IPS DF 6.9 (cell line): ENCODE measurements around the gene SETD5.

Experiments used
- DNase-seq: peaks from one replicate; pipeline ENCODE4 v3.0.0-alpha.2; 2013; ENCODE audit warnings: low read depth, low spot score
- H3K27ac ChIP-seq: one replicate; pipeline ENCODE4 v1.5.1; 2013; ENCODE audit warnings: low read length, control low read depth
- H3K27me3 ChIP-seq: 2 replicates; pipeline ENCODE4 v1.6.1; 2013; ENCODE audit warnings: mild to moderate bottlenecking, low read length; ENCODE audit not compliant: control insufficient read depth, insufficient read depth
- H3K36me3 ChIP-seq: 2 replicates; pipeline ENCODE4 v1.6.1; 2013; ENCODE audit warnings: low read length; ENCODE audit not compliant: control insufficient read depth, insufficient read depth
- H3K4me1 ChIP-seq: 2 replicates; pipeline ENCODE4 v1.6.1; 2013; ENCODE audit warnings: low read length; ENCODE audit not compliant: control insufficient read depth, insufficient read depth
- H3K4me3 ChIP-seq: 2 replicates; pipeline ENCODE4 v1.5.1; 2013; ENCODE audit warnings: mild to moderate bottlenecking, low read length
- H3K9me3 ChIP-seq: 2 replicates; pipeline ENCODE4 v1.6.1; 2013; ENCODE audit warnings: low read length, inconsistent platforms; ENCODE audit not compliant: control insufficient read depth, insufficient read depth
- WGBS: extraction: QIAGEN DNeasy Blood & Tissue Kit; methylation state at CpG from one replicate; pipeline ENCODE4 v1.1.7; 2013; ENCODE audit warnings: mixed read lengths, missing lambda C conversion rate; ENCODE audit not compliant: insufficient read length, insufficient coverage; 5-methylcytosine and 5-hydroxymethylcytosine counted together

SETD5 gene

GRCh38 chr3:9373465-9373864, 23.9 kb upstream of the SETD5 start:
- no peaks in the 10 kb centered on the region for H3K27me3 ChIP-seq
- no peaks in the 10 kb centered on the region for H3K9me3 ChIP-seq
- no CpG with 5 or more reads among the region's 3 CpGs for WGBS
- H3K4me3 ChIP-seq: no peak overlapping the region
- no peaks in the 10 kb centered on the region for H3K4me1 ChIP-seq
- no peak overlapping the region for H3K27ac ChIP-seq
- DNase-seq: no peak
- peaks cover 3% of the 10 kb centered on the region; the same call in 1 of the 2 replicates for H3K36me3 ChIP-seq

- WGBS: no CpG with 5 or more reads among the region's 1 CpG
- Histone ChIP-seq H3K27me3 (no peaks in the 10 kb centered on the region), H3K27ac (no peak overlapping the region), H3K36me3 (peaks cover 3% of the 10 kb centered on the region; the same call in 1 of the 2 replicates), H3K9me3 (no peaks in the 10 kb centered on the region), H3K4me1 (no peaks in the 10 kb centered on the region), H3K4me3 (no peak overlapping the region)
- DNase-seq: no peak
Observed at GRCh38 chr3:9377981-9378380, 19.4 kb upstream of the SETD5 start.

- no CpG with 5 or more reads among the region's 4 CpGs for WGBS
- Histone ChIP-seq H3K27ac (no peak overlapping the region), H3K4me1 (no peaks in the 10 kb centered on the region), H3K9me3 (no peaks in the 10 kb centered on the region), H3K36me3 (peaks cover 6% of the 10 kb centered on the region; the same call in 1 of the 2 replicates), H3K27me3 (no peaks in the 10 kb centered on the region), H3K4me3 (no peak overlapping the region)
- DNase-seq: no peak
Observed at GRCh38 chr3:9379327-9379726, 18.1 kb upstream of the SETD5 start.

GRCh38 chr3:9380014-9380413, 17.4 kb upstream of the SETD5 start:
- Histone ChIP-seq H3K9me3 (no peaks in the 10 kb centered on the region), H3K27me3 (no peaks in the 10 kb centered on the region), H3K36me3 (peaks cover 8% of the 10 kb centered on the region; the same call in 1 of the 2 replicates), H3K4me3 (no peak overlapping the region), H3K4me1 (no peaks in the 10 kb centered on the region), H3K27ac (no peak overlapping the region)
- 100% methylated on average over 1 of the region's 3 CpGs for WGBS
- DNase-seq: no peak

- WGBS: no CpG with 5 or more reads among the region's 13 CpGs
- no peak overlapping the region for H3K27ac ChIP-seq
- no peaks in the 10 kb centered on the region for H3K9me3 ChIP-seq
- peaks cover 13% of the 10 kb centered on the region; the same call in 1 of the 2 replicates for H3K36me3 ChIP-seq
- no peak for DNase-seq
- no peaks in the 10 kb centered on the region for H3K27me3 ChIP-seq
- H3K4me1 ChIP-seq: no peaks in the 10 kb centered on the region
- no peak overlapping the region for H3K4me3 ChIP-seq
Observed at GRCh38 chr3:9384141-9384828, 13.1 kb upstream of the SETD5 start.

GRCh38 chr3:9385187-9386077, 12.0 kb upstream of the SETD5 start:
- H3K4me1 ChIP-seq: no peaks in the 10 kb centered on the region
- no peak overlapping the region for H3K4me3 ChIP-seq
- no peaks in the 10 kb centered on the region for H3K27me3 ChIP-seq
- DNase-seq: no peak
- H3K9me3 ChIP-seq: no peaks in the 10 kb centered on the region
- peaks cover 15% of the 10 kb centered on the region; the same call in 1 of the 2 replicates for H3K36me3 ChIP-seq
- no CpG with 5 or more reads among the region's 2 CpGs for whole genome bisulfite sequencing
- H3K27ac ChIP-seq: no peak overlapping the region

GRCh38 chr3:9386078-9386459, 11.3 kb upstream of the SETD5 start:
- Histone ChIP-seq H3K4me1 (no peaks in the 10 kb centered on the region), H3K27ac (no peak overlapping the region), H3K4me3 (no peak overlapping the region), H3K36me3 (peaks cover 17% of the 10 kb centered on the region; the same call in 1 of the 2 replicates), H3K9me3 (no peaks in the 10 kb centered on the region), H3K27me3 (no peaks in the 10 kb centered on the region)
- no peak for DNase-seq
- WGBS: no CpG with 5 or more reads among the region's 3 CpGs

GRCh38 chr3:9386501-9387321, 10.7 kb upstream of the SETD5 start:
- Histone ChIP-seq H3K36me3 (peaks cover 21% of the 10 kb centered on the region; the same call in 1 of the 2 replicates), H3K27me3 (no peaks in the 10 kb centered on the region), H3K4me3 (no peak overlapping the region), H3K27ac (no peak overlapping the region), H3K9me3 (no peaks in the 10 kb centered on the region), H3K4me1 (no peaks in the 10 kb centered on the region)
- WGBS: no CpG with 5 or more reads among the region's 1 CpG
- DNase-seq: no peak

- no peak for DNase-seq
- WGBS: no CpG with 5 or more reads among the region's 2 CpGs
- Histone ChIP-seq H3K27ac (no peak overlapping the region), H3K36me3 (peaks cover 21% of the 10 kb centered on the region; the same call in 1 of the 2 replicates), H3K4me3 (no peak overlapping the region), H3K9me3 (no peaks in the 10 kb centered on the region), H3K4me1 (no peaks in the 10 kb centered on the region), H3K27me3 (no peaks in the 10 kb centered on the region)
Observed at GRCh38 chr3:9387322-9387655, 10.1 kb upstream of the SETD5 start.

- H3K9me3 ChIP-seq: no peaks in the 10 kb centered on the region
- no peak overlapping the region for H3K27ac ChIP-seq
- no peak for DNase-seq
- no peaks in the 10 kb centered on the region for H3K27me3 ChIP-seq
- no peak overlapping the region for H3K4me3 ChIP-seq
- WGBS: no CpG with 5 or more reads among the region's 2 CpGs
- H3K36me3 ChIP-seq: peaks cover 19% of the 10 kb centered on the region; the same call in 1 of the 2 replicates
- H3K4me1 ChIP-seq: no peaks in the 10 kb centered on the region
Observed at GRCh38 chr3:9388142-9388541, 9.3 kb upstream of the SETD5 start.
